Hippocampal formation (tissue), 2 donors: ENCODE measurements around the gene MCTP1.

Experiments
- DNase-seq, 2 donors: peaks; one replicate each; lab custom pipeline; 2025; lab: John Stamatoyannopoulos, UW

MCTP1 gene

GRCh38 chr5:95072281-95072680 is 212.6 kb downstream of the MCTP1 start:
- no peak for DNase-seq

GRCh38 chr5:95070866-95071265 is 214.0 kb downstream of the MCTP1 start:
- DNase-seq: no peak

DNA sequence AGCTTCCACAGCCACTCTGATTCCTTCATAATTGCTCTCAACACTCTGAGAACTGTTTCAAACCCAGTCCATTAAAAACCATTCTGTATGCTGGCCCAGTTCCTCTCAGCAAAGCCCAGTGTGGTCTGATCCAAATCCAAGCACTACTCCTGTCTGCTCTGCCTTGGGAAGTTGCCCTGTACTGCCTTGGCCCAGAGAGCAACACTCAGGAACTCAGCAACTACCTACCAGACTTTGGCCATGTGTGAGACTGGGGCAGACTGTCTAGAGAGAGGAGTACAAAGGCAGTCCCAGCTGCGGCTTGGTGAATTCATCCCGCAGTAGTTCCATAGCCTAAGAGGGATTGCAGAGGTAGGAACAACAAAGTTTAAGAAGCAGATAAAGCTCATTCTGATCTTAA is 214.4 kb downstream of the MCTP1 start:
- no peak for DNase-seq

DNA sequence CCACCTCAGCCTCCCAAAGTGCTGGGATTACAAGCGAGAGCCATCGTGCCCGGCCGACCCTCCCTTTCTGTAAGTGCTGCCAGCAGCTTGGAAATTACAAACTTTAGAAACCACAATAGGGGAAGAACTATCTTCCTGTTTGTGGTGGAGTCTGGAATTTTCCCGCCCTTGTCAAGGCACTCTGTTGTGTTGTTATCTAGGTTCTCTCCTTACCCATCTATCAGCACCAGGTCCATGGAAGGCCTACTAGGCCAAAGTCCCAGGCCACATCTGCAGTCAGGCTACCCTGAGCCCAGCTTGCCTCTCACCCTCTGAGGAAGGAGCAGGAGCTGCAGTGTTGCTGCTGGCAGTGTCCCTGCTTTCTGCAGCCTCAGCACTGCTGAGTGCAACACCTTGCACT is 214.9 kb downstream of the MCTP1 start:
- DNase-seq: no peak

DNA sequence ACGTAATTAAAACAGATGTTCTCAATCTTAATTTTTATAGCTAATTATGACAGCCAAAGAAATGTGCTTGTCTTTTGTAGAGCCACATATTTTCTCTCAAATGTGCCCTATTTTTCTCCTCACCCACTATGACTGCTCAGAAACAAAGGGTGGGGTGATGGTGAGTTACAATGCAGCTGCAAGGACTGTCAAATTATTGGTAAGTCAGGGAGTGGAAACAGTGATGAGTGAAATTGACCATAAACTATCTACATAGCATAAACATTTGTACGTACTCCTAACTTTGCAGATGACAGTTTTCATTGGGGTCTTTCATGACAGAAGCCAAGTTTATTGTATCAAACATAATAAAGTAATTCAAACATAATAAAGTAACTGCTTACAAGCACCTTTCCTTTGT is 215.9 kb downstream of the MCTP1 start:
- no peak for DNase-seq

GRCh38 chr5:95068289-95068910 is 216.5 kb downstream of the MCTP1 start:
- no peak for DNase-seq

- no peak for DNase-seq
Measured at GRCh38 chr5:95066048-95066447, 218.8 kb downstream of the MCTP1 start.

GRCh38 chr5:95063492-95063891 is 221.4 kb downstream of the MCTP1 start:
- no peak for DNase-seq

DNA sequence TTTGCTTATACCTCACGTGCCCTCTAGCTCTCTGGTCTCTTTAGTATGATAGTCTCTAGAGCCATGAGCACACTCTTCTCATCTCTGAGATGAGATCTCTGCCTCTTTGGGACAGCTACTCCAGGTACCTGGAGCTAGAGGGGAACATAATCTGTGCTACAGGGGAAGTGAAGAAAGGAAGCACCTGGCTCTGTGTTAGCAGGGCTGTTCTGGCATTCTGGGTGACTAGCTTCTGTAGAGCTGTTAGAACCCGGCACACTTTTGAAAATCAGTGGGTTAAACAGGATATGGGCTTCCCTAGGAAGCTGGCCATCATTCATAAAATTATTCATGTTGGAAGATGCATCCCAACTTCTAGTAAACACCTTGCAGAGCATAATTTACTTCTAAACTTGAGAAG is 224.8 kb downstream of the MCTP1 start:
- DNase-seq: no peak

- no peak for DNase-seq
Measured at GRCh38 chr5:95059636-95060035, 225.3 kb downstream of the MCTP1 start.

- no peak for DNase-seq
Measured at GRCh38 chr5:95057615-95058014, 227.3 kb downstream of the MCTP1 start.

GRCh38 chr5:95053253-95053652 is 231.6 kb downstream of the MCTP1 start:
- no peak for DNase-seq

DNA sequence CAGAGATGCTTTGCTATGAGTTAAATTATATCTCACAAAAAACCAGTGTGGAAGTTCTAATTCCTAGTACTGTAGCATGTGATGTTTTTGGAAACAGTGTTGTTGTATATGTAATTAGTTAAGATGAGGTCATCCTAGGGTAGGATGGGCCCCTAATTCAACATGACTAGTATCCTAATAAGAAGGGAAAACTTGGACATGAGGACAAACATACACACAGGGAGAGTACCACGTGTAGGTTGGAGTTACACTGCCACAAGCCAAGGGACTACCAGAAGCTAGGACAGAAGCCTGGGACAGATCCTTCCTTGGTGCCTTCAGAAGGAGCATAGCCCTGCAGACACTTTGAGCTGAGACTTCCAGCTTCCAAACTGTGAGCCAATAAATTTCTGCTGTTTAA is 234.2 kb downstream of the MCTP1 start:
- DNase-seq: no peak

DNA sequence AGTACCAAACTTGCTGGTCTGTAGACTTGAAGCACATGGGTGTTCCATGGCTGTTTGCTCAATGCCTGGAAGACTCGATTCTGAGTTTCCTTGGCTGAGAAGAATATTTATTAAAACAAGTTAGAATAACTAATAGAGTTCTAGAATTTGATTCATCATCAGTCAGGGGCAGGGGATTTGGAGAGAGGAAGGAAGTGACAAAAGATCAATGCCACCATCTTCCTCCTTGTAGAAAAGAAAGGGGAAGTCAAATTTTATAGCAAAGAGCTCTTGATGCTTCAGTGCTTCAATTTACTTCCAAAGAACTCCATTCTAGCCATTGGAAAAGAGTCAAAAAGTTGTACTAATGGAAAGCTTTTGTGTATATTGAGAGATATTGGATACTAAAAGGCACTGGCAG is 236.3 kb downstream of the MCTP1 start:
- DNase-seq: no peak

DNA sequence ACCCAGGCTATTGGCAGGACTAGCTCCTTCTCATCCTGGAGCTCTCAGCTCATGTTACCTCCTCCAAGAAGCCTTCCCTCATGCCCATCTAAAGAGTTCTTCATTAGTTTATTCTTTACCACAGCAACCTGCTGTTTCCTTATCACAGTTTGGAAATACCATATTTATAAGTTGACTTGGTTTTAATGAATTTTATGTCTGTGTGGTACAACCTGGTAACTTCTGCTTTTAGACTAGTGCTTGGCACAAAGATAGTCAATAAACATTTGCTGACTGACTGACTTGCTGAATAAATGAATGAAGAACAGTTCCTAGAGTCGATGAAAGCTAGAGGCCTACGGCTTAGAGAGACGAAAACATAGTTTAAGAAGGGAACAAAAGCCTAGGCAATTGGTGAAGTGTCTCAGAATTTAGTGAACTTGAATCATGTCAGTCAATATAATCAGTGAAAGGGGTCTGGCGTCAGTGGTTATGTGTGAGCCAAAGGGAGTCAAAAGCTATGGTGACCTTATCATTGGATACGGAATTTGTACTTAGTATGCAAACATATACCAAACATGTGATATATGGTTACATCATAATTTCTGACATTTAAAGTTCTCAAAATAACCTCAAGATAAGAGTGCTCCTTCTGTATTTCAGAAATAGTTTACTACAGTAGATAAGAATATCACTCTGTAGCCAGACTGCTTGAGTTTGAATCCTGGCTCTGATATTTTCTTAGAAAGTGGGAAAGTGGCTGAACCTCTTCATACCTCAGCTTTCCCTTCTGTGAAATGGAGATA is 239.5 kb downstream of the MCTP1 start:
- no peak for DNase-seq

- DNase-seq: no peak
Measured at GRCh38 chr5:95044096-95044495, 240.8 kb downstream of the MCTP1 start.

DNA sequence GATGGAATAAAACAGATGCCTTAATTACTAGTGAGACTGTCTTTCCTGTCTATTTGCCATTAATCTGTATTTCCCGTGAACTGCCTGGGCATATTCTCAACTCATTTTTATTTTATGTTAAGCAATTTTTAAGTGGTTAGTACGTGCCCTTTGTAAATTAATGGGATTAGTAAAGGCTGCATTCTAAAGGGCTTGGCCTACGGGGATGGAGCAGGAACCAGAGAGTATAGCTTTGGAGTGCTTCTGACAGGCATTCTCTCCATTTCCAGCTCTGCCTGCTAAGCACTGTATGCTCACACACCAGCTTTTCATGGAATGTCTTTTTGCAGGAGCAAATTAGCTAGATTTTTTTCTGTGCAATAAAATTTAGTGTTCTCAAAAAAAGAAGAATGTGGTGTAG is 241.2 kb downstream of the MCTP1 start:
- no peak for DNase-seq

DNA sequence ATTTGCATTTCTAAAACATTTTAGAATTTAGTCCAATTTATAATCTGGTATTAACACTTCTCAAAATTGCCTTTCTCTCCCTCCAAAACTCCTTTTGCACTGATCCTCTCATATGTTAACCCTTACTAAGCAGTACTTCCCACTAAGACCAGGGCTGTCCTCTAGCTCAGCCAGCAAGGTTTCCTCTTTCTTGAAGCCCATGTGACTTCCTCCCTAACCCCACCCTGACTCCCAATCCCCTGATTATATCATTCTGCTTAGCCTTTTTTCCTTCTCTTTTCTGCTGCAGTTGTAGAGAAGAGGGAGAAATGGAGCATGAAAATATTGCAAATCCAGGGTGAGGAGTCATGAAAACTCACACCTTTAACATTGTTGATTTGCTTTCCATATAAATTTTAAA is 241.7 kb downstream of the MCTP1 start:
- DNase-seq: no peak

GRCh38 chr5:95042037-95042436 is 242.9 kb downstream of the MCTP1 start:
- no peak for DNase-seq

DNA sequence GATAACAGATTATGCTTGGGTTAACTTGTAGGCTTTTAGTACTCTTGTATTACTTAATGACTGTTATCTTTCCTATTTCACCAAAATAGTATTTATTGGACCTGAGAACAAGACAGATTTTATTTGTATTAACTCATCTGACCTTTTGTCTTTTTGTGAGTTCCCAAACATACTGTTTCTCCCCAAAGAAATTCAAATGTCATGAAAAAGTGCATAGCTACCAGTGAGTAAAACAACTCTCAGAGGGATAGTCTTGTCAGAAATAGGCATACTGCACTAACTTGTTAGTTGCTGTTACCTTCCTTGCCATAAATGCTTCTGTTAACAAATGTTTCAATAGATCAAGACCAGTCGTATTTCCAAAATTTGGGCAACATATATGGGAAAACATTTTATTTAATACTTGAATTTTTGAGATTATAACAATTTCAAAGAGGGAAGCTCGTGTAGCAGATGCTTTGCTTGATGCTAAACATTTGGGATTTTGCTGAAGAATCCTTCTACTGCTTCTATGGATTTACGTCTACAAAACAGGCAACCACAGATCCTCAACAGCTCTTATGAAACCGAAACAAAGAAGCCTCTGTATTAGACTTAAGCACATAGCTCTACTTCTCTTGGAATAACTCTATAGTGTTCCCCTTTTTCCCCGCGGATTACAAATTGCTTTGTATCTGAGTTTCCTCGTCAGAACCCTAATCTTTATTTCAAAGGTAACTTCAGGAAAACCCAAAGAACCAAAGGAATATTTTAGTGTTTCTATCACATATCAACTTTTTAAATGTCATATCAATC is 248.8 kb downstream of the MCTP1 start:
- DNase-seq: no peak

GRCh38 chr5:95032801-95033200 is 252.1 kb downstream of the MCTP1 start:
- DNase-seq: no peak

DNA sequence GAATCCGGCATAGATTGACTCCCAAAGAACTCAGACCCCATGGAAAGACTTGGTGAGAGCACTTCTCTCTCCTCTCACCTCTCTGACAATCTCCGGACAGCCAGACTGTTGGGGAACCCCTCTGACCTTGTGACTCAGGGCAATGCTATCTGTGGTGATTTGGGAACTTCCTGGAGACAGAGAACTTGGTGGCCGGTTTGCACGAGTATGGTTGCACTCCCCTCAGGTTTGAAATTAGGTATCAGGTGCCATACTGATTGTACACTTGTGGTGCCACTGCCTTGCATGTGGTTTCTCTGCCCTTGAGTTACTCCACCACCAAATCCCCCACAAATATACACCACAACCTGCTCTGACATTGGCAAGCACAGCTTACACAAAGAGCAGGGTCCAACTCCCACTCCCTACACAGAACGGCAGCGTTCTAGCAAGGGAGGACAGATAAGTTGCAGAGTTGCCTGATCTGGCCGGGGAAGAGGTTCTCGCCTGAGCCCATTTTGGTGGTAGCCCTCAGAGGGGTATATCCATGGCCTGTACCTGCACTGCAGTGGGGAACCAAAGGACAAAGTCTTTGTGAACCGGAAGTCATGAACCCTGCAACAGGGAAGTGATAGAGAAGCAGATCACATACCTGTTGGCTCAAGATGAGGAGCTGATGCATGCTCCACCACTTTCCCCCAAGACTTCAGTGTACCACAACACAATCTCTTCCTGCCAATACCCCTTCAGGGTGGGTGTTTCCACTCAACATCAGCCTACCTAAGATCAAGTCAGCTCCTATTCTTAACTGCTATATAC is 255.1 kb downstream of the MCTP1 start:
- DNase-seq: no peak
